Activated T-cell treated with anti-CD3 and anti-CD28 coated beads, Interleukin-2, amount 50 U/mL, for 24 hours (primary cell): ENCODE data around the gene PMEPA1.

Experiments
- DNase-seq: peaks from one replicate; pipeline ENCODE4 v3.0.0-alpha.2; 2020
- H3K27ac Mint-ChIP-seq: 2 replicates; pipeline ENCODE4 v1.8.0; 2020; ENCODE audit warnings: mild to moderate bottlenecking, mixed read lengths
- H3K27me3 Mint-ChIP-seq: 2 replicates; pipeline ENCODE4 v1.8.0; 2020; ENCODE audit warnings: mixed read lengths
- H3K36me3 Mint-ChIP-seq: 2 replicates; pipeline ENCODE4 v1.8.0; 2020; ENCODE audit warnings: low read depth, mixed read lengths
- H3K4me1 Mint-ChIP-seq: 2 replicates; pipeline ENCODE4 v1.8.0; 2020; ENCODE audit warnings: low read depth, mixed read lengths
- H3K4me3 Mint-ChIP-seq: 2 replicates; pipeline ENCODE4 v1.8.0; 2020; ENCODE audit warnings: mild to moderate bottlenecking, moderate library complexity, mixed read lengths
- H3K9me3 Mint-ChIP-seq: 2 replicates; pipeline ENCODE4 v1.8.0; 2020; ENCODE audit warnings: mixed read lengths

PMEPA1 gene

DNA sequence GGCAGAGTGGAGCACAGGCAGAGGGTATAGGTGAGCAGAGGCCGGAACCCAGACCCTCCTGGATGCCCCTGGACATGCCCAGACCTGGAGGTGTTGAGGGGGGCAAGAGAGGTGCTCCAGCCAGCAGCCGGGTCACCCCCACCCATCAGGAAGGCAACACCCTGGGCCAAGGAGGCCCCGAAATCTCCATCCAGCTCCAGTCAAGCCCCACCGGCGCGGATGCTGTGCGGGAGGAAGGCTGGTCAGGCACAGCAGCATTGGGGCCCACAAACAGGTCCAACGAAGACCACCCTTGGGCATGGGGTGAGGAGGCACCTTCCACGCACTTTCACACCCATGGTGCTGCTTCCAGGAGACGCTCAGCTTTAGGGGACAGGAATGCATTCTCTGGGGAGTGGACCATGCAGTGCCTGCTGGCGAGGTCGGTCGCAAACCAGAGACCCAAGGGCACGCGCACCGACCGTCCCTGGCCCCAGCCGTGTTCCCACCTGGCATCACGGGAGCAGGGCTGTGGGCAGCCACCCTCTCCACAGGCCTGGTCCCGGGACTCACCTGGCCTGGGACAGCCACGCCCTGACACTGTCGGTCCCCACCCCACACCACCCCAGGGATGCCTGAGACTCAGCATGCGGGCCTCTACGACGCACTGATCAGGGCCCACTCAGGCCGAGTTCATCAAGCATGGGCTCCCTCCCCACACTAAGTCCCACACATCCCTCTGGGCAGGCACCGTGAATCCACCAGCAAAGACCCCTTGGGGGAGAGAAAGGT is 45.9 kb downstream of the PMEPA1 start:
- no peak overlapping the region for H3K27ac Mint-ChIP-seq
- peaks cover 5% of the 10 kb centered on the region for H3K36me3 Mint-ChIP-seq
- no peak for DNase-seq
- no peaks in the 10 kb centered on the region for H3K27me3 Mint-ChIP-seq
- no peaks in the 10 kb centered on the region for H3K9me3 Mint-ChIP-seq
- H3K4me1 Mint-ChIP-seq, result peaks cover under 1% of the 10 kb centered on the region
- H3K4me3 Mint-ChIP-seq, result no peak overlapping the region

DNA sequence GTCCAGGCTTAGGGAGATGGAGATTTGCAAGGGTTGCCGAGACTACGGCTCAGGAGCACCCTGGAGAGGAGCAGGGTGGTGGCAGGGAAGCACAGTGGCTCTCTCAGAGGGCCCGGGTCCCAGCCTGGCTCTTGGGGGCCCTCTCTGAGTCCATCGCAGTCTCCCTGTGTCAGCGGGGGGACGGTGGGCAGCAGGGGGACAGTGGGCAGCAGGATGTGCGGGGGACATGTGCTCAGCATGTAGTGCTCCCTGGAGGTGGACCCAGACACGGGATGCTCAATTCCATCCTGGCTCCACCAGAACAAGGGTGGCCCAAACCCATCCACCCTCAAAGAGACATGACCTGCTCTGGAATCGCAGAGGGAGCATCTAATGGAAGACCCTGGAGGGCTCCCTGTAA is 46.6 kb downstream of the PMEPA1 start:
- no peak for DNase-seq
- H3K4me1 Mint-ChIP-seq, result peaks cover 5% of the 10 kb centered on the region
- no peak overlapping the region for H3K4me3 Mint-ChIP-seq
- no peaks in the 10 kb centered on the region for H3K27me3 Mint-ChIP-seq
- peaks cover 7% of the 10 kb centered on the region for H3K36me3 Mint-ChIP-seq
- no peak overlapping the region for H3K27ac Mint-ChIP-seq
- H3K9me3 Mint-ChIP-seq, result no peaks in the 10 kb centered on the region

DNA sequence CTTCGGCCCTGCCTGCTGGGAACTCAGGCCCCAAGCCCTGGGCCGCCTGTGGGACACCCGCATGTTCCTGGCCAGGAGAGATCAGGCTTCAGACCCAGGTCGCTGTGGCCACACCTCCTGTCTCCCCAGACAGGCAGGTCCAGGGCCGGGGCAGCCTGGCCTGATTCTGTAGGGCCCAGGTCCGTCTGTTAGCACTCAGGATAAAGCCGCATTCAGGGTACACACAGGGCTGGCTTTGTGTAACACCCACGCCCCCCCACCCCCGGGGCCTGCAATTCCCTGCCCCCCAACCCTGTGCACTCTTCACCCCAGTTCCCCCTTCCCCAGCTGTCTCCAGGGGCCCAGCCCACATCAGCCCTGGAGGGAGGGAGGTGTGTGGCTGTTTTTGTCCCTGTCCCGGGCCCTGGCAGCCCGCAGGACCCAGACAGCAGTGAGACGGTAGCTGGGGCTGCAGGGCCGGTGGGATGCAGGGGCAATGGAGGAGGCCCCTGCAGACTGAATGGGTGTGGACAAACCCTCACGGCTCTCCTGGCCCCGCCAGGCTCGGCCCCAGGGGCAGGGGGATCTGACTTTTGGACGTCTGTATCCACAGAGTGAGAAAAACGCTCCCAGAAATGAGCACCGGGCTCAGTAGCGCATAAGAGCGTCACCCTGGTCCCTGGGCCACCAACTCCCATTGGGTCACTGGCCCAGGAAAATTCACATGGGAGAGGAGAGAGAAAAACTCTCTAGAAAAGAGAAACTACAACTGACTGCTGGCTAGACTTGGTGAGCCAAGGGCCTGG is 47.2 kb downstream of the PMEPA1 start:
- no peaks in the 10 kb centered on the region for H3K9me3 Mint-ChIP-seq
- no peaks in the 10 kb centered on the region for H3K27me3 Mint-ChIP-seq
- no peak overlapping the region for H3K27ac Mint-ChIP-seq

DNA sequence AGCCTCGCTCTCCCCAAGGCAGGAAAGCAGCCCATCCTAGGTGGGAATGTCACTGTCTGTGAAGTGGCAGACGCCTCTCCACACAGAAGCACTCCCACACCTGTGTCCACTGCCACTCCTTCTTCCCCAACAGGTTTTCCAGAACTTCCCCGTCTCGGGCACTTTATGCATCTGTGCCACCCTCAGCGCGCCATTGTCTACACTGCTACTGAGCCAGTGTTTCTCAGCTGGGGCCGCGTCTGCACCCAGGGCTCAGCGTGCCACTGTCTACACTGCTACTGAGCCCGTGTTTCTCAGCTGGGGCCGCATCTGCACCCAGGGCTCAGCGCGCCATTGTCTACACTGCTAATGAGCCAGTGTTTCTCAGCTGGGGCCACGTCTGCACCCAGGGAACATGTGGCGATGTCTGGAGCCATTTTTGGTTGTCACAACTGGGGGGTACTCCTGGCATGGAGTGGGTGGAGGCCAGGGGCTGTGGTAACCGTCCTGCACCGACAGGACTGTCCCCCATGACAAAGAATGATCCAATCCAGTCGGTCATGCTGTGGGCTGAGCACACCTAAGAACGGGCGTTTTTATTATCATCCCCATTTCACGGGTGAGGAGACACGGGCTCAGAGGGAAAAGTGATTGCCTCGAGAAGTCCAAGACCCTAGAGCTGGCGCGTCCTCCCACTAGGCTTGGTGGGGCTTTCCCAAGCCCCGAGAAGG is 47.9 kb downstream of the PMEPA1 start:
- H3K27ac Mint-ChIP-seq, result no peak overlapping the region
- no peaks in the 10 kb centered on the region for H3K27me3 Mint-ChIP-seq
- H3K4me3 Mint-ChIP-seq, result no peak overlapping the region
- no peaks in the 10 kb centered on the region for H3K9me3 Mint-ChIP-seq
- H3K36me3 Mint-ChIP-seq, result peaks cover 14% of the 10 kb centered on the region
- H3K4me1 Mint-ChIP-seq, result peaks cover 17% of the 10 kb centered on the region
- DNase-seq, result peak; percentile 5

More for the DNA sequence above, 47.2 kb downstream of the PMEPA1 start:
- Mint-ChIP-seq H3K4me1 (peaks cover 11% of the 10 kb centered on the region), H3K4me3 (no peak overlapping the region), H3K36me3 (peaks cover 10% of the 10 kb centered on the region)
- DNase-seq, result peak; percentile 6

DNA sequence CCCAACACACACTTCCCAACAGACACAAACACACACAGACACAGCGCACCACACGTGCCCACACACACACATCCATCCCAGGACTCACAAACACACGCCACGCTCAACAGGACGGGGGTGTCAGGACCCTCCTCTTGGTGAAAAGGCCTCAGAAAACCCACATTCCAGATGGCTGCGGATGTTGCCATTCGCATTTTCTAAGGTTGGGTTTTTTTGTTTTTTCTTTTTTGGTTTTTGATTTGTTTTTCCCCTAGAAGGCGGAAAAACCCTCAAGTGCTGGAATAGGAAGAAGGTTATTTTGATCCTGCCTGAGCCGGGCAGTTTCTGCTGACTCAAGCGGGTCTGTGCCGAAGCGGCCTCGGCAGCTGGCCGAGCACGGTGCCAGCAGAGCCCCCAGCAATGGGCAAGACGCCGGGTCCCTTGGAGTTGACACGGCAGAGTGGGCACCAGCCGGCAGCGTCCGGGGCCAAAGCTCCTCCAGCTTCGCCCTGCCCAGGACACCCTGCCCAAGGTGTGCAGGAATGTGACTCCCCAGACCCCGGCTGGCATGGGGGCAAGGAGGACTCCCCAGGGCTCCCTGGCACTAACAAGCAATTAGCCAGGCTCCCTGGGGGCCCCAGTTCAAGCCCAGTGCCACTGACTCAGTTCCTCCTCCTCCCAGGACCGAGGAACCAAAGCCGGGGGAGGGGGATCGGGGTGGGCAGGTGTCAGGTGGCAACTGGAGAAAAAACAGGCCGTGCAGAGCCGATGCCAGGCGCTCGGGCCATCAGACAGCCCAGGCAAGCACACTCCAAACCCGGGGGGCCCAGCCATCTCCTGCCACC is 48.7 kb downstream of the PMEPA1 start:
- peak; percentile 11 for DNase-seq
- Mint-ChIP-seq H3K4me3 (no peak overlapping the region), H3K4me1 (peaks cover 17% of the 10 kb centered on the region), H3K27ac (no peak overlapping the region), H3K27me3 (no peaks in the 10 kb centered on the region), H3K36me3 (peaks cover 14% of the 10 kb centered on the region), H3K9me3 (no peaks in the 10 kb centered on the region)

DNA sequence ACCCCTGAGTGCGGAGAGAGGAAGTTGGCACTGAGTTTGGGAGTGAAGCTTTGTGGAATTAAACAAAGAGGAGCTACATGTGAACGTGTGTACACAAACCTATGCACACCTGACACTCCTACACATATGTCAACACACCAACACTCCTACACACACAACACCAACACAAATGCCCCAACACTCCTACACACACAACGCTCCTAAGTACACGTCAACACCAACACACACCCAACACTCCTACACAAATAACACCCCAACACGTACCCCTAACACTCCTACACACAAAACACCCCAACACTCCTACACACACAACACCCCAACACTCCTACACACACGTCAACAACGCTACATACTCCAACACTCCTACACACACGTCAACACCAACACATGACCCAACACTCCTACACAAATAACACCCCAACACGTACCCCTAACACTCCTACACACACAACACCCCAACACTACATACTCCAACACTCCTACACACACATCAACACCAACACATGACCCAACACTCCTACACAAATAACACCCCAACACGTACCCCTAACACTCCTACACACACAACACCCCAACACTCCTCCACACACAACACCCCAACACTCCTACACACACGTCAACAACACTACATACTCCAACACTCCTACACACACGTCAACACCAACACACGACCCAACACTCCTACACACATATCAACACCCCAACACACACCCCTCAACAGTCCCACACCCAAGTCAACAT is 49.5 kb downstream of the PMEPA1 start:
- no peak overlapping the region for H3K27ac Mint-ChIP-seq
- H3K4me3 Mint-ChIP-seq, result no peak overlapping the region
- DNase-seq, result peak; percentile 9
- H3K27me3 Mint-ChIP-seq, result no peaks in the 10 kb centered on the region
- H3K36me3 Mint-ChIP-seq, result peaks cover 14% of the 10 kb centered on the region
- no peaks in the 10 kb centered on the region for H3K9me3 Mint-ChIP-seq
- peaks cover 17% of the 10 kb centered on the region for H3K4me1 Mint-ChIP-seq

DNA sequence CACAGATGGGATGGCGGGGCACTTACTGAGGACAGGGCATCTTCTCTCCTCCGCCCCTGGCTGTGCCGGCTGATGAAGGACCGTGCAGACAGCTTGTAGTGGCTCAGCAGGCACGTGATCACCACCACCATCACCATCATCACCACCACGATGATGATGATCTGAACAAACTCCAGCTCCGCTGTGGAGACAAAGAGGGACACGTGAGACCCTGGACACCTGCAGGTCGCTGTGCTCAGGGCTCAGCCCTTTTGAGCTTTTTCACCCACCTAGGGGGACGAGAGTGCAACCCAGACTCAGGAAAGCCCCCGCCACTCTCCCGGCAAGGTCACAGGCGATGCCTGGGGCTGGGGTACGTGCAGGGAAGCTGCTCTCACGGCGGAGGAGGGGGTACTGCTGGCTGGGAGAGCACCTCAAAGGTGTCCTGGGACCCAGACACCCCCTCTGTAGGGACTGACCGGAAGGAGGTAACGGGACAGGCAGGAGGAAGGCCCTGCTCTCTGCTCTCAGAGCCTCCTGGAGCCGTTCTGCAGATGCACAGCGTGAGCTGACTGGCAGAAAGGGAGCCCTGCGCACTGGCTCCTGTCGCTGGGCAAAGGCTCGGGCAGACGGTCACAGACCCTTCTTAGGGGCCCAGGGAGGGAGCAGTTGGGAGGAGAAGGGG is 50.2 kb downstream of the PMEPA1 start:
- H3K27ac Mint-ChIP-seq, result no peak overlapping the region
- H3K27me3 Mint-ChIP-seq, result no peaks in the 10 kb centered on the region
- H3K9me3 Mint-ChIP-seq, result no peaks in the 10 kb centered on the region
- DNase-seq, result peak; percentile 26
- no peak overlapping the region for H3K4me3 Mint-ChIP-seq
- peaks cover 17% of the 10 kb centered on the region for H3K4me1 Mint-ChIP-seq
- peaks cover 14% of the 10 kb centered on the region for H3K36me3 Mint-ChIP-seq

DNA sequence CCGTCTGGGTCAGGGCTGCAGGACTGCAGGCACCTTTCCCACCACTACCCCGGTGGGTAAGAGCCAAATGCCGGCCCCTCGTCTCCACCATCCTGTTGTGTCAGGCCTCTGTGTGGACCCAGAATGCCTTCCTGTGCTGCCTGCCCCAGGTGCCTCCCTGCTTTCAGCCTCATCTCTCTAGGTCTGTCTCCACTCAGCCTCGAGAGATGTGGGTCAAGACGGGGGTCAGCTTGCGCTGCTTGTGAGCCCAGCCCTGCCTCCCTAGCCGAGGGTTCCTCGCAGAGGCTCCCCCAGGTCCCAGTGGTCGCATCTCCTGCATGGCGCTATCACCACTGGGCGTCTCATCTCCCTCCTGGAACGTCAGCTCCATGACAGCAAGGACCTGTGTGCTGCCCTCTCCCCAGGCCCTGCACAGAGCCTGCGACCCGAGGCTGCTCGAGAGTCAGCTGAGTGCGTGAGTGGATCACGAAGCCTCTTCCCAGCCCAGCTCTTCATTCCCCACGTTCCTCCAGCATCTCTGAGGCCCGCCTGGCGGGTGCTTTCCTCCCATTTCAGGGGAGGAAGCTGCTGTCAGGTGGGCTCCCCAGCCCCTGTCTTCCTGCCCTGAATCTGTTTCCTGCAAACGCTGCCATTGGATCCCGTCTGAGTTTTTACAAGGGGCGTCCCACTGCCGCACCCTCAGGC is 50.8 kb downstream of the PMEPA1 start:
- no peaks in the 10 kb centered on the region for H3K9me3 Mint-ChIP-seq
- no peak overlapping the region for H3K27ac Mint-ChIP-seq
- peak; percentile 26 for DNase-seq
- peaks cover 22% of the 10 kb centered on the region for H3K4me1 Mint-ChIP-seq
- peaks cover 14% of the 10 kb centered on the region for H3K36me3 Mint-ChIP-seq
- H3K4me3 Mint-ChIP-seq, result no peak overlapping the region
- H3K27me3 Mint-ChIP-seq, result no peaks in the 10 kb centered on the region

DNA sequence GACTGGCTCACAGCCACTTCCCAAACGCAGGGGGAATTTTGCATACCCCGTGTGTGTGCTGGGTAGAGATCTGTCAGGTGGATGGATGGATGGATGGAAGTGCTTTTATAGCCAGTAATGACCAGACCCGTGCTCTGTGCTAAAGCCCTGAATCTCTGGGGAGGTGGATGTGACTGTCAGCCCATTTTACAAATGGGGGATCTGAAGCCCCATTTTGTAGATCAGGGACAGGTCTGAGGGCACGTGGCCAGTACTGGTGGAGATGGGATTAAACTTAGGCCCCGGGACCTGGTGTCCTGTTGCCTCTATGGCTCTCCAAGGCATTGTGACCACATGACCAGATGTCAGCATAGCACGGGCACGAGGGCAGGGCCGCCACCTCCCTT is 51.4 kb downstream of the PMEPA1 start:
- H3K27me3 Mint-ChIP-seq, result no peaks in the 10 kb centered on the region
- DNase-seq, result no peak
- H3K4me3 Mint-ChIP-seq, result no peak overlapping the region
- peaks cover 14% of the 10 kb centered on the region for H3K36me3 Mint-ChIP-seq
- H3K4me1 Mint-ChIP-seq, result peaks cover 22% of the 10 kb centered on the region
- H3K27ac Mint-ChIP-seq, result peak overlapping the region; percentile 71
- H3K9me3 Mint-ChIP-seq, result no peaks in the 10 kb centered on the region

DNA sequence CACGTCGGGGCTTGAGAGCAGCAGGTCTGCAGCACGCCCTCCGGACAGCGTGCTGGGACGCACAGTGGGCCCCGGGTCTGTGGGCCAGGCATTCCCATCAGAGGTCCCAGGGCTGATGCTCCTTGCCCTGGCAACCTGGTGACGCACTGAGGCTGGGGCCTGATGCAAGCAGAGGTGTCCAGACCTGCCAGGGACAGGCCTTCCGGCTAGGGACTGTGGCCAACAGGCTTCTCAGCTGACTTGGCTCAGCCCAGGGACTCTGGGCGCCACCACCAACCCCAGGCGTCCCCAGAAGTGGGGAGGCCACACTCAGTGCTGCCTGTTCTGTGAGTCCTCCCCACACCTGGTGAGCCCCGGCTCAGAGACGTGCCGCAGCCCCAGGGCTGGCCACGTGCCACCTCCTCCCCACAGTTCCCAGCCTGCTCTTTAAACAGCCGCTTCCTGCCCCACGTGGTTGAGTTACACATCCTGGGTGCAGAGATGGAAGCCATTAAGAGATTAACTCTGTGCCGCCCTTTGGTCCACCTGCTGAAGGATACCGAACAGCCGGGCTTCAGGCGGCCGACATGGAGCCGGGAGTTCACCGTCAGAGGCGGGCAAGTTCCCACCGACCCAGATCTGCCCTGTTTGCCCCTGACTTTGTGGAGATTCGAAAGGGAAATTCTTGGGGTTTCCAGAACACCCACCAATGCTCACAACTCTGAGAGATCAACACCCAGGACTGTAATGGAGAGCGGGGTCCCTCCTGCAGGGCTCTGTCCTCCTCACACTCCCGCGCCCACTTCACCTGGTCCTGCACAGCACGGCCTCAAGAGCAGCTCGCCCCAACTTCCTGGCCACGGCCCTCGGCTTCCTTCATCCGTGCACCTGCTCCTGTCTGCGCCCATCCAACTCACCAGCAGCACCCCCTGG is 52.0 kb downstream of the PMEPA1 start:
- Mint-ChIP-seq H3K4me3 (no peak overlapping the region), H3K9me3 (no peaks in the 10 kb centered on the region), H3K36me3 (peaks cover 14% of the 10 kb centered on the region), H3K27me3 (no peaks in the 10 kb centered on the region), H3K27ac (peak overlapping the region; percentile 71), H3K4me1 (peaks cover 22% of the 10 kb centered on the region)
- DNase-seq, result peak; percentile 65

DNA sequence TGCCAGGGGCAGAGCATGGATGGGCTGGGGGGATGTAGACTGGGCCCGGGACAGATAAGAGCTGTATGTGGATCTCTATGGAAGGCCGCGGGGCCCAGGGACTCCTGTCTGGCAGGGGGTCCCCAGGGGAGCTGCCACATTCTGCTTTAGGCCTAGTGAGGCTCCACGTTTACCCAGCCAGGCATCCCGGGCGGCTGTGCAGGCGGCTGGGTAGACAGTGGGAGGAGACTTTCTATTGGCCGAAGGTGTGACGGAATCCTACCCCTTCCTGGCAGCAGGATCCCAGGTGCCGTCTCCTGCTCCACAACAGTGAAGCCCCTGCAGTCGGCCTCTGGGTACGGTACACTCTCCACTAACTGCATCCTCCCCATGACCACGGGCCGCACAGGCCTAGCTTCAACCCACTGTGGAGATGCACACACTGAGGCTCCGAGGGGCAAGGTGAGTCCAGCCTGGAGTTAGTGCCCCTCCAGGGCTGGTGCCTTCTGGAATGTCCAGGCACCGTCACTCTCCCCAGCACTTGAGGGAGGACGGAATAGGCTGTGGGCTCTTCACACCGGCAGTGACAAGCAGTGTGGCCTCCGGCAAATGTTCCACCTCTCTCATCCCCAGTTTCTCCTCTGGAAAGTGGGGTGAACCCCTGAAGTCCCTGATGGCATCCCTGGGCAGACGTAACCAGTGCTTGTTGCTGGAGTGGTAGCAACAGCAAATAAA is 52.8 kb downstream of the PMEPA1 start:
- H3K9me3 Mint-ChIP-seq, result no peaks in the 10 kb centered on the region
- H3K27ac Mint-ChIP-seq, result no peak overlapping the region
- peaks cover 22% of the 10 kb centered on the region for H3K4me1 Mint-ChIP-seq
- no peaks in the 10 kb centered on the region for H3K27me3 Mint-ChIP-seq
- peaks cover 17% of the 10 kb centered on the region for H3K36me3 Mint-ChIP-seq
- DNase-seq, result peak; percentile 25
- no peak overlapping the region for H3K4me3 Mint-ChIP-seq
